Measurements from ENCODE around the gene TAGLN2.

GRCh38 chr1:159883134-159883533, 42.2 kb downstream of the TAGLN2 start:
- TF ChIP-seq CTCF (IDR thresholded peaks at IDR 0.05) (no peak), POLR2AphosphoS5 (IDR thresholded peaks at IDR 0.05) (no peak), POLR2A (IDR thresholded peaks at IDR 0.05) (no peak)
